ENCODE data around the gene PLEKHD1. TPM values are rescaled to one million over a fixed set of nuclear protein-coding genes. Genes with fewer than 3 reads are reported as not detected.

The PLEKHD1 gene
- total RNA-seq, 1 experiment from 2014 or later, result 1.2 TPM

DNA sequence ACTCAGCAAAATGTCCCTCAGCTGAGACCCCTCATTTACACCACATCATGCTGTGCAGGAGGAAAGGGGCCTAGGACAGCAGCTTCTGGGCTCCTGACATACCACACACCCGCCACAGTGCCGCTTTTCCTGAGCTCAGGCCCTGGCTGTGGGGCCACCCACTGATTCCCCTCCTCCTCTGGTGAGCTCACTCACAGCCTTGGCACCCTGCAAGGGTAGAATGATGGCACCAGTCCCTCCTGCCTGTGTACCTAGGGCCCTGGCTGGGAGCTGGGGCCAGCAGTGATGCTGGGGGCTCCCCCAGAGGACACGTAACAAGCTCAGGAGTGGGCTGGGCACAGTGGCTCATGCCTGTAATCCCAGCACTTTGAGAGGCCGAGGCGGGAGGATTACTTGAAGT, 44.4 kb downstream of the PLEKHD1 start:
- H2AFZ ChIP-seq (ENCODE audit: low read depth, low read length, poor library complexity, severe bottlenecking), result no peak overlapping the region
- H3K36me3 ChIP-seq (ENCODE audit: control insufficient read depth in 1 of 2, insufficient read depth in 2 of 2, low read length in 2 of 2), result no peaks in the 10 kb centered on the region
- H3K9ac ChIP-seq (ENCODE audit: low read length), result no peak overlapping the region
- ChIA-PET CTCF (no interaction called here), POLR2A (no interaction called here), RAD21 (ENCODE audit: low non-redundant PET in 1 of 2, low total read pairs in 2 of 2, uncharacterized antibody in 2 of 2, unreplicated experiment in 2 of 2) (interaction anchor here in 1 of 2 experiments (0.5 kb wide), 1 partner anchor 11 kb away, joined by 3 read pairs; no protein-coding TSS in a partner anchor)
- no peaks in the 10 kb centered on the region for H3K79me2 ChIP-seq (ENCODE audit: insufficient read depth, low read length)
- H3K27ac ChIP-seq (ENCODE audit: low read depth, low read length), result no peak overlapping the region
- H3K4me1 ChIP-seq (ENCODE audit: control insufficient read depth in 1 of 2, insufficient read depth in 2 of 2, low read length in 2 of 2), result peaks cover 0 to 10% of the 10 kb centered on the region in 2 experiments; a peak in 2 of 4 replicates
- H3K9me3 ChIP-seq (ENCODE audit: control insufficient read depth in 1 of 2, insufficient read depth in 1 of 2, low read depth in 1 of 2, low read length in 2 of 2), result no peaks in the 10 kb centered on the region
- H3K4me2 ChIP-seq (ENCODE audit: low read length), result no peak overlapping the region
- no peaks in the 10 kb centered on the region for H3K9me2 ChIP-seq (ENCODE audit: insufficient read depth)
- no TSS peak for BruUV-seq (replicated peaks)
- H3K27me3 ChIP-seq (ENCODE audit: insufficient read depth, low read length), result no peaks in the 10 kb centered on the region
- H3K4me3 ChIP-seq (replicated peaks in 1 of 2; ENCODE audit: low read depth in 1 of 2, low read length in 2 of 2), result no peak overlapping the region
- intact Hi-C loops (cut with micrococcal nuclease), result no loop called here
- TF ChIP-seq, protein P1, sequence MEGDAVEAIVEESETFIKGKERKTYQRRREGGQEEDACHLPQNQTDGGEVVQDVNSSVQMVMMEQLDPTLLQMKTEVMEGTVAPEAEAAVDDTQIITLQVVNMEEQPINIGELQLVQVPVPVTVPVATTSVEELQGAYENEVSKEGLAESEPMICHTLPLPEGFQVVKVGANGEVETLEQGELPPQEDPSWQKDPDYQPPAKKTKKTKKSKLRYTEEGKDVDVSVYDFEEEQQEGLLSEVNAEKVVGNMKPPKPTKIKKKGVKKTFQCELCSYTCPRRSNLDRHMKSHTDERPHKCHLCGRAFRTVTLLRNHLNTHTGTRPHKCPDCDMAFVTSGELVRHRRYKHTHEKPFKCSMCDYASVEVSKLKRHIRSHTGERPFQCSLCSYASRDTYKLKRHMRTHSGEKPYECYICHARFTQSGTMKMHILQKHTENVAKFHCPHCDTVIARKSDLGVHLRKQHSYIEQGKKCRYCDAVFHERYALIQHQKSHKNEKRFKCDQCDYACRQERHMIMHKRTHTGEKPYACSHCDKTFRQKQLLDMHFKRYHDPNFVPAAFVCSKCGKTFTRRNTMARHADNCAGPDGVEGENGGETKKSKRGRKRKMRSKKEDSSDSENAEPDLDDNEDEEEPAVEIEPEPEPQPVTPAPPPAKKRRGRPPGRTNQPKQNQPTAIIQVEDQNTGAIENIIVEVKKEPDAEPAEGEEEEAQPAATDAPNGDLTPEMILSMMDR (IDR thresholded peaks at IDR 0.05 in 2 of 3, conservative IDR thresholded peaks at IDR 0.05 in 1 of 3; ENCODE audit: borderline replicate concordance in 1 of 3, insufficient read depth in 1 of 3, low read depth in 2 of 3, low read length in 2 of 3), result no peak
- TF ChIP-seq YY1 (IDR thresholded peaks at IDR 0.05; ENCODE audit: extremely low read depth, insufficient replicate concordance, low read depth, low read length) (no peak), CBX3 (IDR thresholded peaks at IDR 0.05; ENCODE audit: low read depth) (no peak), TCF7L2 (IDR thresholded peaks at IDR 0.05; ENCODE audit: borderline replicate concordance, extremely low read depth, insufficient read depth, insufficient read length) (no peak), EGR1 (IDR thresholded peaks at IDR 0.05; ENCODE audit: low read depth) (no peak), RAD21 (IDR thresholded peaks at IDR 0.05; ENCODE audit: low read depth) (no peak), EZH2phosphoT487 (IDR thresholded peaks at IDR 0.05; ENCODE audit: borderline replicate concordance) (no peak), CEBPB (IDR thresholded peaks at IDR 0.05; ENCODE audit: low read depth) (no peak), POLR2A (IDR thresholded peaks at IDR 0.05; ENCODE audit: borderline replicate concordance, extremely low read depth, insufficient read depth, insufficient read length) (no peak), POLR2AphosphoS5 (IDR thresholded peaks at IDR 0.05; ENCODE audit: low read depth, low read length) (no peak), SIN3A (IDR thresholded peaks at IDR 0.05; ENCODE audit: low read depth) (no peak)
- TF ChIP-seq, protein P2, sequence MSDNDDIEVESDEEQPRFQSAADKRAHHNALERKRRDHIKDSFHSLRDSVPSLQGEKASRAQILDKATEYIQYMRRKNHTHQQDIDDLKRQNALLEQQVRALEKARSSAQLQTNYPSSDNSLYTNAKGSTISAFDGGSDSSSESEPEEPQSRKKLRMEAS (IDR thresholded peaks at IDR 0.05), result no peak
- H4K20me1 ChIP-seq (ENCODE audit: insufficient read depth), result no peaks in the 10 kb centered on the region
- ATAC-seq (no peak), DNase-seq (ENCODE audit: low read depth, low spot score) (no peak)

Measured in HCT116 (cell line).